PC-3 (cell line): ENCODE results near the gene PAPSS2.

Experiments
- EZH2 ChIP-seq: fragments of 300-600 bp; sonication (generic); IDR thresholded peaks from one replicate; pipeline ENCODE4 v1.6.1; 2017; ENCODE audit warnings: antibody characterized with exemption, mild to moderate bottlenecking, low read length; ENCODE audit not compliant: unreplicated experiment
- EZH2phosphoT487 ChIP-seq: fragments of 300-600 bp; sonication (generic); IDR thresholded peaks from 2 replicates; pipeline ENCODE4 v1.6.1; 2018; ENCODE audit warnings: mild to moderate bottlenecking, antibody characterized with exemption, low read length, borderline replicate concordance
- TF ChIP-seq, protein P1 (sequence below): fragments of 300-600 bp; sonication (generic); conservative IDR thresholded peaks from 2 replicates; pipeline ENCODE4 v1.5.1; 2017; ENCODE audit warnings: antibody characterized with exemption, low read depth, mild to moderate bottlenecking, low read length

GRCh38 chr10:87646192-87646909 is 13.3 kb upstream of the PAPSS2 start:
- TF ChIP-seq EZH2phosphoT487, result no peak
- TF ChIP-seq, protein P1, sequence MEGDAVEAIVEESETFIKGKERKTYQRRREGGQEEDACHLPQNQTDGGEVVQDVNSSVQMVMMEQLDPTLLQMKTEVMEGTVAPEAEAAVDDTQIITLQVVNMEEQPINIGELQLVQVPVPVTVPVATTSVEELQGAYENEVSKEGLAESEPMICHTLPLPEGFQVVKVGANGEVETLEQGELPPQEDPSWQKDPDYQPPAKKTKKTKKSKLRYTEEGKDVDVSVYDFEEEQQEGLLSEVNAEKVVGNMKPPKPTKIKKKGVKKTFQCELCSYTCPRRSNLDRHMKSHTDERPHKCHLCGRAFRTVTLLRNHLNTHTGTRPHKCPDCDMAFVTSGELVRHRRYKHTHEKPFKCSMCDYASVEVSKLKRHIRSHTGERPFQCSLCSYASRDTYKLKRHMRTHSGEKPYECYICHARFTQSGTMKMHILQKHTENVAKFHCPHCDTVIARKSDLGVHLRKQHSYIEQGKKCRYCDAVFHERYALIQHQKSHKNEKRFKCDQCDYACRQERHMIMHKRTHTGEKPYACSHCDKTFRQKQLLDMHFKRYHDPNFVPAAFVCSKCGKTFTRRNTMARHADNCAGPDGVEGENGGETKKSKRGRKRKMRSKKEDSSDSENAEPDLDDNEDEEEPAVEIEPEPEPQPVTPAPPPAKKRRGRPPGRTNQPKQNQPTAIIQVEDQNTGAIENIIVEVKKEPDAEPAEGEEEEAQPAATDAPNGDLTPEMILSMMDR, result no peak
- TF ChIP-seq EZH2, result no peak
